Sigmoid colon (tissue), 3 donors: Measurements from ENCODE around the gene C1QTNF5.

Experiments used
- CTCF ChIP-seq, 4 experiments: fragments of 450-650 bp in 3 of 4; fragments of 200-600 bp in 1 of 4; IDR thresholded peaks; one replicate each; pipeline ENCODE4 v1.5.1; 2016 to 2019; ENCODE audit warnings: antibody characterized with exemption in 4 of 4, mild to moderate bottlenecking in 3 of 4, moderate library complexity in 2 of 4
- POLR2A ChIP-seq, 2 donors: fragments of 450-650 bp; IDR thresholded peaks; one replicate each; pipeline ENCODE4 v1.6.1; 2016; ENCODE audit warnings: antibody characterized with exemption in 2 of 2, mild to moderate bottlenecking in 2 of 2, moderate library complexity in 2 of 2

DNA sequence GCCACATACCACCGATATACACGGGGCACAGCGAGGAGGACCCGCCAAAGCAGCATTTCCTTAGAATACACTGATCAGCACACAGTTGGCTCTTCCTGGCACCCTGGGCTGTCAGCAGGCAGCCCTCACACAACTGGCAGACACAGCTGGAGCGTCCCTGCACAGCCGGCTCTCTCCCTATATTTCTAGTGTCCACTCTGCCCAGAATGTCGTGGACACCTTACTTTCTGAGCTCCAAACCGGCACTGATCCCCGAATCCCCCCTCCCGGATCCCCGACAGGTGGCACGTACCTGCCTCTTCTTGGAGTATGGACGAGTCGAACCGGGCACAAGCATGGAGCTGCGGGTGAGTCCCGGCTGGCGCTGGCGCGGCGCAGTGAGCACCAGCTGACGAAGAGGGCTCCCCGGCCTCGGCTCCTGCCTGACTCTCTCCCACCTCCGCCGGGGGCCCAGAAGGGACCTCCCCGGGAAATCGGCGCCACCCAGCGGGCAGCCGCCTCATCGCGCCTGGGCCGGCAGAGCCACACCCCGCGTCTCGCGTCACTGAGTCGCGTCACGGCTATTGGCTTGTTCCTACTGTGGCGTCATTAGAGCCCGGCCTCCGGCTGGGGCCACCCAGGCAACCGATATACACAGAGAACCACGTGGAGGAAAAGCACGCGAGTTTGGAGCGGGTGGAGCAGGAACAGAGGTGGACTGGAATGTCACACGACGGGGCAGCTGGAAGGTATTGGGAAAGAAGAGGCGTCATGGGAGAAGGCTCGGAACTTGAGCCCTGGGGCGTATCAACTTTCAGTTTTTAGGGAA is 40.7 kb upstream of the C1QTNF5 start, which contains the start of gene USP2:
- TF ChIP-seq CTCF (IDR thresholded peaks at IDR 0.05) = peak; percentile 76 to 91 (median 88)
- peak in 1 of 2 donors; percentile 41 for TF ChIP-seq POLR2A (IDR thresholded peaks at IDR 0.05)
